Astrocyte (in vitro differentiated cells and primary cell): ENCODE results near the gene PPM1L. TPM values are rescaled to one million over a fixed set of nuclear protein-coding genes. Genes with fewer than 3 reads are reported as not detected.

Source experiments
- DNase-seq: peaks from one replicate; pipeline ENCODE4 v3.0.0-alpha.2; 2010; ENCODE audit warnings: low read depth
- FAIRE-seq: peaks from 2 replicates; lab custom pipeline; 2011; peaks lifted over from hg19 to GRCh38; lab: Jason Lieb, UNC
- H2AFZ ChIP-seq: 2 replicates; pipeline ENCODE4 v1.6.0; 2012; ENCODE audit warnings: low read depth, low read length, inconsistent platforms
- H3K27ac ChIP-seq: 2 replicates; pipeline ENCODE4 v1.5.1; 2011; ENCODE audit warnings: low read depth, low read length, inconsistent platforms
- H3K27me3 ChIP-seq: 2 replicates; pipeline ENCODE4 v1.6.0; 2011; ENCODE audit warnings: low read length, inconsistent platforms; ENCODE audit not compliant: insufficient read depth
- H3K36me3 ChIP-seq: 2 replicates; pipeline ENCODE4 v1.5.1; 2011; ENCODE audit warnings: low read length, inconsistent platforms; ENCODE audit not compliant: insufficient read depth
- H3K4me1 ChIP-seq: 2 replicates; pipeline ENCODE4 v1.5.1; 2011; ENCODE audit warnings: low read length, inconsistent platforms; ENCODE audit not compliant: insufficient read depth
- H3K4me2 ChIP-seq: 2 replicates; pipeline ENCODE4 v1.6.0; 2012; ENCODE audit warnings: low read length, inconsistent platforms
- H3K4me3 ChIP-seq: 2 replicates; pipeline ENCODE4 v1.5.1; 2011; ENCODE audit warnings: low read depth, mild to moderate bottlenecking, low read length, inconsistent platforms; ENCODE audit not compliant: insufficient read depth
- H3K79me2 ChIP-seq: 2 replicates; pipeline ENCODE4 v1.6.0; 2012; ENCODE audit warnings: mild to moderate bottlenecking, low read length, inconsistent platforms; ENCODE audit not compliant: insufficient read depth
- H3K9ac ChIP-seq: 2 replicates; pipeline ENCODE4 v1.6.0; 2012; ENCODE audit warnings: mild to moderate bottlenecking, low read length, inconsistent platforms
- H3K9me3 ChIP-seq: 2 replicates; pipeline ENCODE4 v1.5.1; 2012; ENCODE audit warnings: low read depth, mild to moderate bottlenecking, low read length, inconsistent platforms; ENCODE audit not compliant: insufficient read depth
- H4K20me1 ChIP-seq: 2 replicates; pipeline ENCODE4 v1.6.0; 2012; ENCODE audit warnings: low read length, inconsistent platforms; ENCODE audit not compliant: insufficient read depth
- H3K27ac Mint-ChIP-seq: one replicate; pipeline ENCODE4 v1.8.0; 2021; ENCODE audit warnings: mild to moderate bottlenecking, mixed read lengths; ENCODE audit not compliant: unreplicated experiment
- H3K27me3 Mint-ChIP-seq: one replicate; pipeline ENCODE4 v1.8.0; 2021; ENCODE audit warnings: low read depth, mixed read lengths; ENCODE audit not compliant: unreplicated experiment
- H3K36me3 Mint-ChIP-seq: one replicate; pipeline ENCODE4 v1.8.0; 2021; ENCODE audit warnings: low read depth, mixed read lengths; ENCODE audit not compliant: unreplicated experiment
- H3K4me1 Mint-ChIP-seq: one replicate; pipeline ENCODE4 v1.8.0; 2021; ENCODE audit warnings: low read depth, mixed read lengths; ENCODE audit not compliant: unreplicated experiment
- H3K4me3 Mint-ChIP-seq: one replicate; pipeline ENCODE4 v1.8.0; 2021; ENCODE audit warnings: mild to moderate bottlenecking, moderate library complexity, mixed read lengths; ENCODE audit not compliant: unreplicated experiment
- H3K9me3 Mint-ChIP-seq: one replicate; pipeline ENCODE4 v1.8.0; 2021; ENCODE audit warnings: mild to moderate bottlenecking, mixed read lengths; ENCODE audit not compliant: unreplicated experiment
- CTCF ChIP-seq: IDR thresholded peaks from 2 replicates; pipeline ENCODE4 v1.5.1; 2011; ENCODE audit warnings: low read depth, mild to moderate bottlenecking, inconsistent platforms, low read length, moderate library complexity; ENCODE audit not compliant: insufficient read depth
- EZH2 ChIP-seq: IDR thresholded peaks from 2 replicates; pipeline ENCODE4 v1.6.1; 2012; ENCODE audit warnings: mild to moderate bottlenecking, low read length, inconsistent platforms; ENCODE audit not compliant: insufficient read depth
- total RNA-seq: library from RNA; stranded (reverse); gene quantifications from 2 replicates; pipeline ENCODE4 v1.2.1, GENCODE V29; 2021

Gene PPM1L
- total RNA-seq, 1 donor from 2014 or later, result 6.3 TPM

DNA sequence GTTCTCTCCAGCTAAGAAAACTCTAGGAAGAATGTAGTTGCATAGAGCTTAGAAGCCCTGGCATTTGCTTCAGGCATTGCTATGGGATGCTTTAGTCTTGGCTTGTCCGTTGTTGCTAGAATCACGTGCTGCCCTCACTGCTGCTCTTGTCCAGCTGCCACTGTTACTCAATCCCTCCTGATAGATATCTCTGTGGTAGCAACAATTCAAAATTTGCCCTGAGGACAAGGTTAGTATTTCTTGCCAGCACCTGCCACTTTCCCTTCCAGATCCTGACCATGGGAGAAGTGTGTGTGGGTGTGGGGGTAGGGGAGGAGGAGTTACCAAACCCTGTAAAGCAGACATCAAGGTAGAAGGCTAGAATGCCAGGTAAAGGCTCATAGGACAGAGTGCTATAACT is 113.8 kb downstream of the PPM1L start:
- Mint-ChIP-seq H3K4me3 (no peak overlapping the region), H3K9me3 (no peaks in the 10 kb centered on the region), H3K36me3 (no peaks in the 10 kb centered on the region), H3K4me1 (no peaks in the 10 kb centered on the region), H3K27ac (no peak overlapping the region), H3K27me3 (no peaks in the 10 kb centered on the region)
- TF ChIP-seq EZH2 (no peak), CTCF (no peak)
- H3K27ac ChIP-seq, result no peak overlapping the region
- no peaks in the 10 kb centered on the region for H3K79me2 ChIP-seq
- no peak overlapping the region for H3K4me2 ChIP-seq
- FAIRE-seq (no peak), DNase-seq (no peak)
- H4K20me1 ChIP-seq, result no peaks in the 10 kb centered on the region
- H3K36me3 ChIP-seq, result no peaks in the 10 kb centered on the region
- H3K27me3 ChIP-seq, result no peaks in the 10 kb centered on the region
- H3K4me1 ChIP-seq, result no peaks in the 10 kb centered on the region
- no peak overlapping the region for H3K4me3 ChIP-seq
- no peak overlapping the region for H2AFZ ChIP-seq
- H3K9ac ChIP-seq, result no peak overlapping the region
- H3K9me3 ChIP-seq, result no peaks in the 10 kb centered on the region

DNA sequence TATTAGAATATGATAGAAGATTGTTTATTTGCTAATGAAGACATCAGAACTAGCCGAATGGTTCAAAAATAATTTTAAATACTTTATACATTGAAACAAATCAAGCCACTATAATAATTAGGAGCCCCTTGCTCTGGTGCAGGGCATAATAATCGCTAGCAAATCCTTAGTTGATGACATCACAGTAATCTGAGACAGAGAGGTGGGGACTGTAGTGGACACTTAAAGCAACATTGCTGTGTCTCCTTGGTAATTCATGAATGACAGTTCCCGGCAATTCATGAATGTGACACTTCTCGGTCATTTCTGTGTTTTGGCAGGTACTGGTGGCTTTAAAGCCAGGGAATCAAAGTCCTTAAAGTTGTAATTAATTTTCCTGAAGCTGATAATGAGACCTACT is 114.3 kb downstream of the PPM1L start:
- DNase-seq, result no peak
- FAIRE-seq, result no peak
- no peak overlapping the region for H3K27ac Mint-ChIP-seq
- no peak overlapping the region for H3K27ac ChIP-seq
- H3K4me3 Mint-ChIP-seq, result no peak overlapping the region
- H3K4me3 ChIP-seq, result no peak overlapping the region
- no peaks in the 10 kb centered on the region for H3K4me1 ChIP-seq
- no peak overlapping the region for H3K4me2 ChIP-seq
- TF ChIP-seq CTCF (no peak), EZH2 (no peak)
- H3K79me2 ChIP-seq, result no peaks in the 10 kb centered on the region
- H3K9me3 Mint-ChIP-seq, result no peaks in the 10 kb centered on the region
- no peaks in the 10 kb centered on the region for H3K27me3 ChIP-seq
- no peaks in the 10 kb centered on the region for H3K36me3 ChIP-seq
- H3K9me3 ChIP-seq, result no peaks in the 10 kb centered on the region
- no peaks in the 10 kb centered on the region for H3K27me3 Mint-ChIP-seq
- no peak overlapping the region for H2AFZ ChIP-seq
- H4K20me1 ChIP-seq, result no peaks in the 10 kb centered on the region
- H3K9ac ChIP-seq, result no peak overlapping the region
- no peaks in the 10 kb centered on the region for H3K4me1 Mint-ChIP-seq
- no peaks in the 10 kb centered on the region for H3K36me3 Mint-ChIP-seq

DNA sequence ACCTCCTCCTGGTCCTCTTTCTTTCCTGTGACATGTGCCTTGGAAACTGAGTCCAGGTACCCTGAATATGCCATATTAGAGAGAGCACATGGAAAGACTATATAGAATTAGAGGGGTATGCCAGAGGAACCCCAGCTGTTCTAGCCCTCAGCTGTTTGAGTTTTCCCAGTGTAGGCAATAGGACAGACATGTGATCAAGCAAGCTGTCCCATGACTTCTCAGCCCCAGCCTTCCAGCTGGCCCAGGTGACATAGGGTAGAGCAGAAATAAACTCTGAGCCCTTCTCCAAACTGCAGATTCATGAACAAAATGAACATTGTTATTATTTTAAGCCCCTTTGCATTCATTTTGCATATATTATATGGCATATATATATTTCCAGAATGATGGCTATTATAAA is 118.7 kb downstream of the PPM1L start:
- TF ChIP-seq CTCF, result no peak
- TF ChIP-seq EZH2, result no peak
- no peak overlapping the region for H3K4me2 ChIP-seq
- H3K27me3 ChIP-seq, result no peaks in the 10 kb centered on the region
- no peak for FAIRE-seq
- H3K79me2 ChIP-seq, result no peaks in the 10 kb centered on the region
- Mint-ChIP-seq H3K4me3 (no peak overlapping the region), H3K27me3 (no peaks in the 10 kb centered on the region), H3K36me3 (no peaks in the 10 kb centered on the region), H3K27ac (no peak overlapping the region), H3K9me3 (peaks cover 3% of the 10 kb centered on the region), H3K4me1 (no peaks in the 10 kb centered on the region)
- H3K4me3 ChIP-seq, result no peak overlapping the region
- no peak overlapping the region for H3K27ac ChIP-seq
- H3K36me3 ChIP-seq, result no peaks in the 10 kb centered on the region
- H2AFZ ChIP-seq, result no peak overlapping the region
- no peaks in the 10 kb centered on the region for H3K9me3 ChIP-seq
- H4K20me1 ChIP-seq, result no peaks in the 10 kb centered on the region
- no peak overlapping the region for H3K9ac ChIP-seq
- no peaks in the 10 kb centered on the region for H3K4me1 ChIP-seq
- no peak for DNase-seq
